ENCODE data around the gene TEX48.

The TEX48 gene

DNA sequence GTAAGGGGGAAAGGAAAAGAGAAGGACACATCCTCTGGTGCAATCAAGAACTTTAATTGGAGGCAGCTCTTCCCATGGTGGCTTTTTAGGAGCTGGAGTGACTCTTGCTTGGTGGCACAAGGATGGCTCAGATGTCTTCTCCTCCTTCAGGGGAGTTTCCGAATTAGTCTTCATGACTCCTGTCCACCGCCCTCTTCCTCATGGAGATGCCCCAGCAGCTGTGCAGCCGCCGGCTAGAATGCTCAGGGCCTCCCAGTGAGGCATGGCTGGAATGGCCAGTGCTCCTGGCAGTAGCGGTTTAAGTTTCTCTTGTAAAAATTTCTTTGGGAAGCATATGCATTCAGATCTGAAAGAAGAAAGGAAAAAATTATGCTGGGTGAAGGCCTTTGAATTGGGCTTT lies 15.6 kb downstream of the TEX48 start:
- DNase-seq: no peak

DNA sequence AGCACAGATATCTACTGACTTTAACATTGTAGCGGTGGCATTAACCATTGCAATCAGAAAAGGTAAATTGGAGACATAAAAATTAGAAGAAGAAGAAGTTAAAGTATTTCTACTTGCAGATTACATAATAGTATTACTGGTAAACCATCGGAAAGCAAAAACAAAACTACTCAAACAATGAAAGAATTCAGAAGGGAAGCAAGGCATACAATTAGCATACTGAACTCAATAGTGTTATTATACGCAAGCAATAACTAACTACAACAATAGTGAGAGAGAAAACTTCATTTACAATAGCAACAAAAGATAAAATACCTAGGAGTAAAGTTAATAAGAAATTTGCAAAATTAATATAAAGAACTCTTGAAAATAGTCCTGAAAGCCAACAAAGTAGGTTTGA lies 17.8 kb downstream of the TEX48 start:
- no peak for DNase-seq

DNA sequence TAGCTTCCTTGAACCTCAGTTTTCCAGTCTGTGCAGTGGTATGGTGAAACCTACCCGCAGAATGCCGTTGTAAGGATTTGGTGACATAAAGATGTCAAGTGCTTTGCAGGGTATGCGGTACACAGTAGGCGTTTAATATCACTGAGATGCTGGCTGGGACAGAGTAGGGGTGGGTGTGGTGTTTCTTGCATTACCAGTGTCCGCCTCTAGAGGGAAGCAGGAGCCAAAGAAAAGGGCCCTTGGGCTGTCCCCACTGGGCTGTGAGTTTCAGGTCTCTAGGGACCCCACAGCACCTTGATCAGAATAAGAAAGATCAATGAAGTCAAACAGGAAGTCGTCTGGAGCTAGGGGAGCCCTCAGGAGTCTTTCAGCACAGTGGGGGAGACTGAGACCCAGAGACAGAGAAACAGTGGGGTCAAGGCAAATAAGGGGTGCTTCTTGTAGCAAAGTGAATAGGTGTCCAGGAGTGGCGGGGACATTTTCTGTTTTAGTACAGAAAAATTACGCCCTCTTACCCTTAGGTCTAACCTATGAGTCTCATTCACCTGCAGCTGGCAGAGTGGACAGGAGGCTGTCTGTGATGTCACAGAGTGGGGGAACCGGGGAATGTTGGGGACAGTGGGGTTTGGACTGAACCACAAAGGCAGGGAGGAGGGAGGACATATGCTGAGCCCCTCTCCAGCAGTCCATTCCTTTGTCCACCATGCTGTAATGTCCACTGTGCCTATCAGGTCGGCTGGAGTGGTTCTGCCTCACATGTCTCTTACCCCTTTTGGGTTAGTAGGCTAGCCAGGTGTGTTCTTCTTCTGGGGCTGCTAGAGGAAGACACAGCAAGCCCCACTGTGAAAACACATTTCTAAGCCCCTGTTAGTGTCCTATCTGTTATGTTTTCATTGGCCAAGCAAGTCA lies 19.7 kb downstream of the TEX48 start:
- DNase-seq: peak; percentile 34

DNA sequence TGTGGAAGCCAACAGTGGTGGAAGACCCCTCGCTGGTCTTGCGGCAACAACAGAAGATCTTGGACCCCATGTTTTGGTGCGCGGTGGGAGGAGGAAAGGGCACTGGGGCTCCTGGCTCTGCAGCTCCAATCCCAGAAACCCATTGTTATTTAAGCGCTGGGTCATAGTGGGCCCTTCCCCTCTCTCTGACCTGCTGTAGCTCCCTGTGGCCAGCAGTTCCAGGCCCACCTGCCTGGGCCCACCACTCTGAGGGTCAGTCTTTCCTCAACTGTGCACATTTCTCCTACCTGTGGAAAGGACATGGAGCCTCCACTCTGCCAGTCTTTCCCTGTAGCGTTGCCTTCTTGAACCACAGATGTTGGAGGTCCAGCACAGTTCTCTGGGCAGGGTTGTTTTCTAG lies 24.3 kb downstream of the TEX48 start, which contains the start of gene TEX53:
Gene TEX53 (minus strand): TSS at position 101 of the 400 bp plus-strand sequence. CDS start 31 bp downstream, at position 70.
- DNase-seq: no peak

DNA sequence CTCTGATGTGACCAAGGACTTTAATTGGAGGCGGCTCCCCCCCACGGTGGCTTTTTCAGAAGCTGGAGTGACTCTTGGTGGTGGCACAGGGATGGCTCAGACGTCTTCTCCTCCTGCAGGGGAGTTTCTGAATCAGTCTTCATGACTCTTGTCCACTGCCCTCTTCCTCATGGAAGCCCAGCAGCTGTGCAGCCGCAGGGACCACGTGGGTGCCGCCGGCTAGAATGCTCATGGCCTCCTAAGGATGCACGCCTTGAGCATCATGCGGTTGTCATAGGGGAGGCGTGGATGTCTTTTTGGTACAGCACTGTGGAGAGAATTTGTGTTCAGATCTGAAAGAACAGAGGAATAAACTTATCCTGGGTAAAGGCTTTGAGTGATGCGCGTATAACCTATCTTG lies 25.7 kb downstream of the TEX48 start:
- DNase-seq: no peak

DNA sequence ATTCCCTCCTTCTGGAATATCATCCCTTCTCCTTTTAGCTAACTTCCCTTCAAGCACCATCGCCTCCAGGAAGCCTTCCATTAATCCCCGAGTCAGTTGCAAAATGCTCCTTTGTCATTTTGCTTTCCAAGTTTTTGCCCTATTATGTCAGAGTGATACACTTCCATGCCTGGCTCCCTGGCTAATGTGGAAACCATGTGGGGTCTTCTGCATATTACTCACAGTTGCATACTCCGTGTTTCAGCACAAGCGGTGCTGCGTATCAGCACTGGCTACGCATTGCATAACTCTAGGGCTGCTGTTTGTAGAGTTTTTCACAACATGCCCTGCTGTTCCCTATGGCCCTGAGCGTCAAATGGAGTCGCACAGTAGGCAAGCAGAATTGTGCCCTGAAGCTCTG lies 26.3 kb downstream of the TEX48 start:
- no peak for DNase-seq

DNA sequence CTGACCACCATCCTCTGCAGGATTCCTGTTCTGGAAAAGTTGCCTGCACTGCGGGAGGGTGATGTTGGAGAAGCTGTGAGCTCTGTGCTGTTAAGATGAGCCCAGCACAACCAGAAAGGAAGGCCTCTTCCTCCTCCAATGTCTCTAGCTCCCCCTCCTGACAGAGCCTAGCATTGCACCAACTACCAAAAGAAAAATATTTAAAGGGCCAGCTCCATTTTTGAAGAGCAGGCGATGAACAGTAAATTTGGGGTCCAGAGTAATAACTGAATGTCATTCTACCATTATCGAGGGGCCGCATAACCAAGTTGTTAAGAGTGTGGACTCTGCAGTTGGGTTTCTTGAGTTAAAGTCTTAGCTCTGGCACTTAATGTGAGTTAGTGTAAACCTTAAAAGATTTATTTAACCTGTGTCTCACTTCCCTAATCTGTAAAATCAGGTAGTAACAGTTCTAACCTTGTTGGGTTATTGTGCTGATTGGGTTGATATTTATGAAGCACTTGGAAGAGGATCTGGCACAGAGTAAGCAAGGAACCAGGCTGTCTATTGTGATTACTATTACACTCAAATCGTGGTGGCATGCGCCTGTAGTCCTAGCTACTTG lies 28.3 kb downstream of the TEX48 start:
- peak; percentile 76 for DNase-seq

DNA sequence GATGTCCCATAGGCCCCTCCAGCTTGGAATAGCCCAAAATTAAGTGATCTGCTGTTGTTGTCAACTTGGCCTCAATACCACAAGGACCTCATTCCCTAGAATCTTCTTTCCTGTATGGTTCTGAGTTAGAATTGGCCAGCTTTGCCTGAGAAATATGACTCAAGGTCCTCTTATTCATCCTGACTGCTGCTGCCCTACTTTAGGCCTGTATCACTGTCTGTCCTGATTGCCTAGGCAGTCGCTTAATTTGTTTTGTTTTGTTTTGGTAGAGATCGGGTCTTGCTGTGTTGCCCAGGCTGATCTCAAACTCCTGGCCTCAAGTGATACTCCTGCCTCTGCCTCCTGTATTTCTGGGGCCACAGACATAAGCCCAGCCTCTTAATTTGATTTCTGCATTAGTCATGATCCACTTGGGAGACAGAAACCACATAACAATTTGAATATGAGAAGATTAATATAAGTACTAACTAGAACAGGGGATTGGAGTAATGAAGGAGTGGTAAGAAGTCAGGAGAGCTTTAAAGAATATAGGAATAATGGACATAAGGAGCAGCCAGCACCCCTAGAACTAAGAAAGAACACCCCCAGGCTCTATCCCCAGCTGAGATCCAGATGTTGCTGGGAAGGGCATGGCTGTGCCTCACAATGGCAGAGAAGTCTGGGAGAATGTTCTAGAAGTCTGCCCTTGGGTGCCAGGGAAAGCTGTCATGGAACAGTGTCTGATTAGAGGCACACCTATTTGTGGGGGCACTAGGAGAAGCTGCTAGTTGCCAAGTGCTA lies 29.0 kb downstream of the TEX48 start:
- DNase-seq: no peak

DNA sequence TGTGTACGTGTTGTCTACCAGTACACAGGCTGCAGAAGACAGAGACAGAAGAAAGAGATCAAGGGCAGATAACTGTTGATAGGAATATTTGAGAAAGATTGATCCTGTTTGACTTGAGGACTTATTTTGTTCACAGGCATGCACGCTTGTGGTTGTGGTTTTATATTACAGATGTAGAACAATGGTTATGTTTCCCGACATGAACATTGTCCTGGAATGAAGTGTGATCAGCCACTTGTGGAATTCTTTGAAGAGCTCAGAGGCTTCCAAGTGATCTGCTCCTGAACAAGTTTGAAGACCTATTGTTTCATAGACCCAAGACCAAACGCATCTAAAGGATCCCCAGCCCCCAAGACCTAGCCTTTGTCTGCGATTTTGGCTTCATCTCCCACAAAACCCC lies 38.1 kb downstream of the TEX48 start:
- no peak for DNase-seq

DNA sequence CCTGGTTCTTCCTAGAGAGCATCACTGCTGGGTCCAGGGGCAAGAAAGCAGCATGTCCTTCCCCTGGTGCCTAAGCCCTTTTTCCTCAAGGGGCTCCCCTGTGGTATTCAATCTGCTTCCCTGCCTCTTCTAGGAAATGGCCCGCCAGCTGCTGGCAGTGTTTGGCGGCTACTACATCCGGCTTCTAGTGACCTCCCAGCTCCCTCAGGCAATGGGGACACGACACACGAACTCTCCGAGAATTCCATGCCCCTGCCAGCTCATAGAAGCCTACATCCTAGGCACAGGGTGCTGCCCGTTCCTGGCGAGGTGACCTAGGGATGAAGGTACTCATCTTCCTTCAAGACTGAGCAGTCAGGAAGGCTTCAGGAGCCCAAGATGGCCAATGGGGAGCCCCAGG lies 39.0 kb downstream of the TEX48 start:
- no peak for DNase-seq

DNA sequence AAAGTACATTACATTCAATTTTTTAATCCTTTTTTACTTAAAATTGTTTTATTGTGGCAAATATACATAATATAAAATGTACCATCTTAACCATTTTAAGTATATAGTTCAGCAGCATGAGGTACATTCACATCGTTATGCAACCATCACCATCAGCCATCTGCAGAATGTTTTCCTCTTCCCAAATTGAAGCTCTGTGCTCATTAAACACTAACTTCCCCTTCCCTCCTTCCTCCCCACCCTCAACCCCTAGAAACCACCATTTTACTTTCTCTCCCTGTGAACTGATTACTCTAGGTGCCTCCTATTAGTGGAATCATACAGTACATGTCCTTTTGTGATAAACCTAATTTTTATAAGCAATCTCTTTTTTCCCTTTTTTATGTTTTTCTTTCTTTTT lies 40.0 kb downstream of the TEX48 start:
- DNase-seq: no peak

DNA sequence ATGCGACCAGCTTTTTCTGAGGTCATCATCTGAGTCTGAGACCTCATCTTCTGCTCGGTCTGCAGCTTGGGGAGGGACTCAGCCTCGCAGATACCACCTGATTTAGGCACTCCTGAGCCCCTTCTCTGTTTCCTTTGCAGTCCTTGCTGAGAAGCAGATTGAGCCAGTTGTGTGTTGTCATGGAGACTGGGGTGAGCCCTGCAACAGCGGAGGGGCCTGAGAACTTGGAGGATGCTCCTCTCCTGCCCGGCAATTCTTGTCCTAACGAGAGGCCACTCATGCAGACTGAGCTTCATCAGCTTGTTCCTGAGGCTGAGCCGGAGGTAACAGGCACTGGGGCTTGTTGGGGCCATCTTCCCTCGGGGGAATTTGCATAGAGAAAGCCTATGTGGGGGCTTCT lies 43.6 kb downstream of the TEX48 start:
- no peak for DNase-seq

DNA sequence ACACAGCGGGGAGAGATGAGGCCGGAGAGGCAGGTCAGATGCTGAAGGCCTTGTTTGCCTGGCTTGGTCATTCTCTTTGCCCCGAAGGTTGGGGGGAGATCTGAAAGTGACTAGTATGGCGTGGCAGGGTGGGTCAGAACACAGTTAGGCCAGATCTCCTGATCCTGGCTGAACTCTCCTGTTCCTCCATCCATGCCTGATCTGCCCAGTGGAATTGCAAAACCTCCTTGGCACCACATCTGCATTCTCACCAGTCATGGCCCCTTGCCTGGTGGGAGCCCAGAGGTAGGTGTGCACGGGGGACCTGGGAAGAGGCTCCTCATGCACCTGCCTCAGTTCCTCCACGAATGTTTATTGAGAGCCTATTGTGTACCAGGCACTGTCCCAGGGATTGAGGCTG lies 47.6 kb downstream of the TEX48 start:
- no peak for DNase-seq

DNA sequence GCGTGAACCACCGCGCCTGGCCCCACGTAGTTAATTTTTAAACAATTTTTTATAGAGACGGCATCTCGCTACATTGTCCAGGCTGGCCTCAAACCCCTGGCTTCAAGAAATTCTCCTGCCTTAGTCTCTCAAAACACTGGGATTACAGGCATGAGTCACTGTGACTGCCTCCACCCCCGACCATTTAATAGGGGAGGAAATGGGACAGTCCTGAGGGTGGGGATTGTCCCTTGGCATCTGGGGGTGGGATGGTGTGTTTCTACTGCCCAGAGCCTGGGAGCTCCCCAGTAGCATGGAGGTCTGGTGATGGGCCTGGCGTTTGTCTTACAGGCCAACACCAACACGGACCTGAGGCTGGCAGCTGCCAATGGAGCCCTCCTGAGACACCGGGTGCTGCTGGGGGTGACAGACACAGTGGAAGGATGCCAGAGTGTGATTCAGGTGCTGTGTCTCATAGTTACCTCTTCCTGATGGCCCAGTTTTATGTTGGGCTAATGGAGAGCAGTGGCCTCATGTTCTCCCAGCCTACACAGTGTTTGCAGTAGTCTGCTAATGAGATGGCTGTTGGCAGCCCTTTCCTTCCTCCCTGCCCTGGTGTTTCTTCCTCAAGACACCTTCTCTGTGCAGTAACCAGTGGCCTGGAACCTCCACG lies 48.4 kb downstream of the TEX48 start:
- DNase-seq: no peak

DNA sequence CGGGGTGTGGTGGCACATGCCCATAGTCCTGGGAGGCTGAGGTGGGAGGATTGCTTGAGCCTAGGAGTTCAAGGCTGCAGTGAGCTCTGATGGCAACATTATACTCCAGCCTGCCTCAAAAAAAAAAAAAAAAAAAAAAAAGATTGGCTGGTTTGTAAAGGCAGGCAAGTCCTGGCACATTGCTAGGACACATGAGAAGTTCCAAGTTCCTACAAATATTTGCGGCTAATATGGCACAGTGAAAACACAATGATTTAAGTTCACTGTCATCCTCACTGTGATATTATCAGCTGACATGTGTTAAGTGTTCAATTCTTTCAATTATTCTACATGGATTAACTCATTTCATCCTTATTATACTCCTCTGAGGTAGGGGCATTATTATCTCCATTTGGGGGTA lies 50.8 kb downstream of the TEX48 start:
- DNase-seq: no peak

DNA sequence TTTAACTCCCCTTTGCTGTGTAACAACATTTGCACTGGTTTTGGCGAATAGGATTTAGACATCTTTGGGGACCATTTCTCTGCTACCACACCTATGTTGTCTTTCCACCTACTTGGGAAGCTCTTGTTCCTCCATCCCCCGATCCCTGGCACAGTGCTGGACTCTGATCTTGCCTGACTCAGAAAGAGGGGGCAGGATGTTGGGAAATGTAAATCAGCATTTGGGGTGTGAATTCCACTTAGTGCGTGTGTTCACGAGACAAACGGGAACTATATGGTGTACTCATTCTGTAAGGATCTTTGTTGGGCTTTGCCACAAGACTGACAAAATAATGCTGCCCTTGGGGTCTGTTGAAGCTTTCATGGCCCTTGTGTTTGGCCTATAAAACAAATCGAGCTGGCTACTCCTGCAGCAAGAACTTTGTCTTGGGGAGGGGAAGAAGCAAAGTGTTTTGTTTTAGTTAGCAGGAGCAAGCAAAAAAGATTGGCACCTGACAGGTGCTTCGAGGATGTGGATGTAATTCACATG lies 52.4 kb downstream of the TEX48 start:
- DNase-seq: no peak

DNA sequence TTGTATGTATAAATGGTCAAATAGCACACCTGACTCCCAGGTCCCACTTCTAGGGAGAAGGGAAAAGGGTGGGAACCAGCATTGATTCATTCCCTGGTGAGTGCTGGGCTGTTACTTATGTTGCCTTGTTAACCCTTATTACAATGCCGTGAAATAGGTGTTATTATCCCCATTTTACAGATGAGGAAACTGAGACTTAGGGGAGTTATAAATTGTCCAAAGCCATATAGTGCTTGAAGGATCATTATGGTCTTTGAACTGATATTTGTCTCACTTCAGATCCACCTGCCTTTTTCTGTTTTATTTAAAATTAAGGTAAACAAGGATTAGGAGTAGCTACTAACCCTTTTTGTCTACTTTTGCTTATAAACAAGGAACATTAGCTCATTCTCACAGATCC lies 54.4 kb downstream of the TEX48 start:
- DNase-seq: no peak

DNA sequence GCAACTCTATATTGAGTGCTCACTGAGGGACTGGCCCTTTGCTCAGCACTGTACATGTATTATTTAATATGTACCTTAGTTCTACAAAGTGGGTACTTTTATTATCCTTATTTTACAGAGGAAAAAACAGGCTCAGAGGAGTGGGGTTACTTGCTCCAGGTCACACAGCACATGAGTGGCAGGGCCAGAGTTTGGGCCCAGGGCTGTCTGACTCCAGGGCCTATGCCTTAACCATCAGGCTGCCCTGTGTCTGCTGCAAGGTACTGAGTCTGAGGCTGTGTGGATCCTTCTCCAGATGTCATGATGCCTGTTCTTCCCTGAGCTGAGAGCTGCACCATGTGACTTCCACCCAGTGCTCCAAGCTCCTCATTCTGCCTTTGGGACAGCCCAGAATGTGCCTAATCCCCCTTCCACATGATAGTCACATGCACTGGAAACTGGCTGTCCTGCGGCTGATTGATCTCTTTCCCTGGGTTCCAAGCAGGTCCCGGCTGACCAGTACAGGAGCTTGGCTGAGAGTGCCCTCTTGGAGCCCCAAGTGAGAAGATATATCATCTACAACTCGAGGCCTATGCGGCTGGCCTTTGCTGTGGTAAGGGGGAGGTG lies 55.5 kb downstream of the TEX48 start:
- no peak for DNase-seq

DNA sequence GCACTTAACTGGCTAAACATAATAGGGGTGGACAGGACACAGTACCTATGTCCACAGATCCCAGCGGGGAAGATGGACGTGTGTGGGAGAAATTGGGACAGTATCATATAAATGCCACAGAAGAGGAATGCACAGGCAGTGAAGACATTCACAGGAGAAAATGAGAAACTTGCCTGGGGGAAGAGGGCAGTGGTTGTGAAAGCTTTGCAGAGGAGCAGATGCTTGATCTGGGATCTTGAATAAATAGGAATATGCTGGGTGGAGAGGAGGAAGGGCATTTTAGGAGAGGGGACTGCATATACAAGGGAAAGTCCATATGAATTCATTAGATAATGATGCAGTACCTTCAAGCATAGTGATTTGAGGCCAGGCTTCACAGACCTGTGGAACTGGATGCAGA lies 57.3 kb downstream of the TEX48 start:
- no peak for DNase-seq

DNA sequence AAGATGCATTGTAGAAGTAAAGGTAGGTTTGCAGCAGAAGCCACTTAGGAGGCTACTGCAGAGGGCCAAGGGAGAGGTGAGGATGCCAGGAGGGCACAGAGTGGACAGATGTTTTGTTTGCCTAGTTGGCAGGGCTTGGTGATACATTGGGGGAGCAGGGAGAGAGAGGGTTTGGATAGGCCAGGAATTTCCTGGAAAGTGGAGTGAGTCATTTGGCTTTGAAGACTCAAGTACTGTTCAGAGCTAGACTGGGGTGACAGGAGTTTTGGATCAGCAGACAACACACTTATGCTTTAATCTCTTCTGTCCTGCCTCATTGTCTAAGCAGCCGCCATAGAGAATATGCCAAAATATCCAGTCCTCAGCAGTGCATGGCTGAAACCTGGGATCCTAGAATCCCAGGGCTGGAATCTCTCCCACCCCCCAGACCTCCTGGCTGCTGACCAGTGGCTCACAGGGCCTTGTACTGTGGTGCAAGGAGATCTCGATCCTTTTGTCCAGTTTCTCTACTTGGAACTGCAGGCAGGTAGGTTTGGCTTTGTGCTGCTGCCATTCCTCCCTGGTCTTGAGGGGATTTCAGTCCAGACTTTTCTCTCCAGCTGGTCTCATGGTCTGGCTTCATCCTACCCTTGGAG lies 59.9 kb downstream of the TEX48 start:
- no peak for DNase-seq

DNA sequence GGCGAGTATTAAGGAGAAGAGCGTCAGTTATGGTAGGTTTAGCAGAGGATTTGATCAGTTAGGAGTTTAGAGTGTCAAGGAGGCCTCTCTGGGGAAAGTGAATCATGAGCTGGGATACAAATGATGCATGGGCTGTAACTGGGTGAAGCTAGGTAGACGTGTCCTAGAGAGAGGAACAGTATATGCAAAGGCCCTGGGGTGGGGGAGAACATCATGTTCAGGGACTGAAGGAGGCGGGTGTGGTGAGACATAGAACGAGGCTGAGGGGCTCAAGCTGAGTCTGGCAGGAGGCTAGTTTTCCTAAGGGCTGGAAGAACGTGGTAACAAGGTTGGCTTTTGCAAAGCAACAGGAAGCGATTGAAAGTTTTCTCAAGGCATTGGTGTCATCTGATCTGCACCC lies 60.4 kb downstream of the TEX48 start:
- DNase-seq: no peak

DNA sequence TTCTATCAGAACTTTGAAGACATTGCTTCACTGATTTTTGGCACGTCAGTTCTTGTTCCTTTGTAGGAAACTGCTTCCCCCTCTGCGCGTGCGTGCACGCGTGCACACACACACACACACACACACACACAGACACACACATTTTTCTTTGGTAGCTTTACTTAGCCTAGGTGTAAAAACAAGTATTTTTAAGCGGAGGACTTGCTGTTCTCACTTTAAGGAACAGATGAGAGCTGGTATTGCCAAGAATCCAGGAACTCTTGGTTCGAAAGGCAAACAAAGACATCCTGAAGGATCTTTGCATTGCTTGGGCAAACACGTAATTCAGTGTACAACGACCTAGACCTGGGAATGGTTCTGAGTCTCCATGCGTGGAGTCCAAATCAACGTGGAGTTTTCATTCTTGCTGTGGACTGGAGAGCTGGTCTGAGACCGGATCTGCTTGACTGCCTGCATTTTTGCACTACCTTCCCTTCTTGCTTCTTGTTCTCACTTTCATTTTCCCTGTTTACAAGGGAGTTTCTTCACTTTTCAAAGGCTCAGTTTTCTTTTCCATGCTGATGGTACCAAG lies 62.7 kb downstream of the TEX48 start:
- DNase-seq: no peak

All from NCI-H2171 treated with DMSO at 0.1 percent for 48 hours (cell line).